ENCODE measurements around the gene TBC1D9B. TPM values are rescaled to one million over a fixed set of nuclear protein-coding genes. Genes with fewer than 3 reads are reported as not detected.

TBC1D9B gene
- total RNA-seq, 1 donor from 2014 or later: 138 TPM

DNA sequence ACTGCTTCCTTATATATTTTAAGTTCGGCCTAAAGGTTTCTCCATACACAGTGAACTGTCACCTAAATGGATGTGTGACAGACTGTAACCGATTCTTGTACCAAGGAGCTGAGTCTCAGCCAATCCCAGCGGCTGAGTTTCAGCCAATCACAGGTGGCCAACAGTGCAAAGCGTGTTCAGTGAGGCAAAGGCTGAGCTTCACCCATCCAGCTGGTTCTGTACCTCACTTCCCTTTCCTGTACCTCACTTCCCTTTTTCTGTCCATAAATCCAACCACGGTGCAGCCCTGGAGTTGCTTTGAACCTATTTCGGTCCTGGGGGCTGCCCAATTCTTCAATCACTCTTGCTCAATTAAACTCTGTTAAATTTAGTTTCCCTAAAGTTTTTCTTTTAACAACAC lies 15.7 kb upstream of the TBC1D9B start:
- Mint-ChIP-seq H3K4me3 (ENCODE audit: unreplicated experiment) (no peak overlapping the region), H3K27me3 (ENCODE audit: unreplicated experiment) (peaks cover 2% of the 10 kb centered on the region), H3K36me3 (ENCODE audit: low read depth, unreplicated experiment) (no peaks in the 10 kb centered on the region), H3K9me3 (ENCODE audit: unreplicated experiment) (no peaks in the 10 kb centered on the region), H3K27ac (ENCODE audit: unreplicated experiment) (no peak overlapping the region), H3K4me1 (ENCODE audit: unreplicated experiment) (peaks cover 2% of the 10 kb centered on the region)
- no peak for DNase-seq (ENCODE audit: low spot score)
- no peak for TF ChIP-seq CTCF (IDR thresholded peaks at IDR 0.05; ENCODE audit: unreplicated experiment)

GRCh38 chr5:179920175-179920574 lies 12.5 kb upstream of the TBC1D9B start:
- Mint-ChIP-seq H3K4me3 (ENCODE audit: unreplicated experiment) (no peak overlapping the region), H3K27me3 (ENCODE audit: unreplicated experiment) (peaks cover 2% of the 10 kb centered on the region), H3K9me3 (ENCODE audit: unreplicated experiment) (no peaks in the 10 kb centered on the region), H3K36me3 (ENCODE audit: low read depth, unreplicated experiment) (peaks cover 5% of the 10 kb centered on the region), H3K4me1 (ENCODE audit: unreplicated experiment) (peaks cover 22% of the 10 kb centered on the region), H3K27ac (ENCODE audit: unreplicated experiment) (no peak overlapping the region)
- TF ChIP-seq CTCF (IDR thresholded peaks at IDR 0.05; ENCODE audit: unreplicated experiment): no peak
- no peak for DNase-seq (ENCODE audit: low spot score)

GRCh38 chr5:179919487-179920060 lies 11.9 kb upstream of the TBC1D9B start:
- H3K27ac Mint-ChIP-seq (ENCODE audit: unreplicated experiment): no peak overlapping the region

GRCh38 chr5:179918742-179919486 lies 11.2 kb upstream of the TBC1D9B start:
- peaks cover 5% of the 10 kb centered on the region for H3K36me3 Mint-ChIP-seq (ENCODE audit: low read depth, unreplicated experiment)
- peaks cover 2% of the 10 kb centered on the region for H3K27me3 Mint-ChIP-seq (ENCODE audit: unreplicated experiment)
- no peaks in the 10 kb centered on the region for H3K9me3 Mint-ChIP-seq (ENCODE audit: unreplicated experiment)
- no peak for DNase-seq (ENCODE audit: low spot score)
- peaks cover 28% of the 10 kb centered on the region for H3K4me1 Mint-ChIP-seq (ENCODE audit: unreplicated experiment)
- no peak overlapping the region for H3K4me3 Mint-ChIP-seq (ENCODE audit: unreplicated experiment)
- H3K27ac Mint-ChIP-seq (ENCODE audit: unreplicated experiment): no peak overlapping the region
- no peak for TF ChIP-seq CTCF (IDR thresholded peaks at IDR 0.05; ENCODE audit: unreplicated experiment)

More at GRCh38 chr5:179919487-179920060, 11.9 kb upstream of the TBC1D9B start:
- Mint-ChIP-seq H3K4me3 (ENCODE audit: unreplicated experiment) (no peak overlapping the region), H3K27me3 (ENCODE audit: unreplicated experiment) (peaks cover 2% of the 10 kb centered on the region), H3K4me1 (ENCODE audit: unreplicated experiment) (peaks cover 22% of the 10 kb centered on the region), H3K36me3 (ENCODE audit: low read depth, unreplicated experiment) (peaks cover 5% of the 10 kb centered on the region), H3K9me3 (ENCODE audit: unreplicated experiment) (no peaks in the 10 kb centered on the region)
- TF ChIP-seq CTCF (IDR thresholded peaks at IDR 0.05; ENCODE audit: unreplicated experiment): no peak
- DNase-seq (ENCODE audit: low spot score): no peak

- TF ChIP-seq CTCF (IDR thresholded peaks at IDR 0.05; ENCODE audit: unreplicated experiment): no peak
- Mint-ChIP-seq H3K27ac (ENCODE audit: unreplicated experiment) (no peak overlapping the region), H3K36me3 (ENCODE audit: low read depth, unreplicated experiment) (peaks cover 5% of the 10 kb centered on the region), H3K9me3 (ENCODE audit: unreplicated experiment) (no peaks in the 10 kb centered on the region), H3K4me3 (ENCODE audit: unreplicated experiment) (no peak overlapping the region), H3K27me3 (ENCODE audit: unreplicated experiment) (peaks cover 4% of the 10 kb centered on the region), H3K4me1 (ENCODE audit: unreplicated experiment) (peaks cover 44% of the 10 kb centered on the region)
- no peak for DNase-seq (ENCODE audit: low spot score)
Measured at GRCh38 chr5:179916523-179916922, 8.8 kb upstream of the TBC1D9B start.
